ENCODE results near the gene GRIK3.

Gene GRIK3

GRCh38 chr1:36804669-36805314, 229.5 kb downstream of the GRIK3 start:
- Histone ChIP-seq H4K8ac (ENCODE audit: low read depth, low read length) (no peak overlapping the region), H3K14ac (ENCODE audit: low read length) (no peak overlapping the region), H2BK5ac (ENCODE audit: low read depth, low read length, poor library complexity) (no peak overlapping the region), H3K27me3 (ENCODE audit: insufficient read depth, low read length) (no peaks in the 10 kb centered on the region), H2AK5ac (ENCODE audit: low read length) (no peak overlapping the region), H3K4me3 (ENCODE audit: low read depth, low read length) (no peak overlapping the region), H3K79me1 (ENCODE audit: low read length) (no peaks in the 10 kb centered on the region), H3K36me3 (ENCODE audit: control insufficient read depth in 1 of 2, insufficient read depth in 2 of 2, low read length in 2 of 2) (no peaks in the 10 kb centered on the region), H2BK120ac (ENCODE audit: insufficient read depth, low read length, poor library complexity) (no peak overlapping the region), H3K79me2 (ENCODE audit: control insufficient read depth, insufficient read depth, low read length, poor library complexity) (no peaks in the 10 kb centered on the region), H3K27ac (ENCODE audit: low read depth, low read length) (no peak overlapping the region), H4K91ac (ENCODE audit: low read depth, low read length) (no peak overlapping the region), H3K4me1 (ENCODE audit: control insufficient read depth in 1 of 2, insufficient read depth in 2 of 2, low read length in 2 of 2) (no peaks in the 10 kb centered on the region), H3K4ac (ENCODE audit: low read depth, low read length) (no peak overlapping the region), H3K4me2 (ENCODE audit: low read length) (no peak overlapping the region), H3K9me3 (ENCODE audit: insufficient read depth, low read depth, low read length) (peaks cover 5% of the 10 kb centered on the region), H2AFZ (ENCODE audit: insufficient read depth, low read length, poor library complexity) (no peak overlapping the region), H2BK12ac (ENCODE audit: low read length) (no peak overlapping the region), H3K18ac (ENCODE audit: low read length) (no peak overlapping the region), H3K9ac (ENCODE audit: low read length) (no peak overlapping the region), H4K12ac (ENCODE audit: low read depth, low read length) (no peak overlapping the region), H3K23ac (ENCODE audit: low read length) (no peak overlapping the region)
- no peak for DNase-seq
- WGBS (ENCODE audit: extremely low coverage, insufficient coverage, insufficient read length): no CpG with 5 or more reads among the region's 17 CpGs

- no peak for DNase-seq
- H3K36me3 ChIP-seq (ENCODE audit: control insufficient read depth in 1 of 2, insufficient read depth in 2 of 2, low read length in 2 of 2): no peaks in the 10 kb centered on the region
- no CpG with 5 or more reads among the region's 9 CpGs for WGBS (ENCODE audit: extremely low coverage, insufficient coverage, insufficient read length)
Measured at GRCh38 chr1:36803868-36804570, 230.3 kb downstream of the GRIK3 start.

GRCh38 chr1:36802018-36802417, 232.3 kb downstream of the GRIK3 start:
- Histone ChIP-seq H2BK12ac (ENCODE audit: low read length) (no peak overlapping the region), H3K79me2 (ENCODE audit: control insufficient read depth, insufficient read depth, low read length, poor library complexity) (no peaks in the 10 kb centered on the region), H2BK120ac (ENCODE audit: insufficient read depth, low read length, poor library complexity) (no peak overlapping the region), H2AFZ (ENCODE audit: insufficient read depth, low read length, poor library complexity) (no peak overlapping the region), H4K8ac (ENCODE audit: low read depth, low read length) (no peak overlapping the region), H4K12ac (ENCODE audit: low read depth, low read length) (no peak overlapping the region), H2BK5ac (ENCODE audit: low read depth, low read length, poor library complexity) (no peak overlapping the region), H3K4me1 (ENCODE audit: control insufficient read depth in 1 of 2, insufficient read depth in 2 of 2, low read length in 2 of 2) (no peaks in the 10 kb centered on the region), H3K9me3 (ENCODE audit: insufficient read depth, low read depth, low read length) (peaks cover 5% of the 10 kb centered on the region), H3K14ac (ENCODE audit: low read length) (no peak overlapping the region), H3K79me1 (ENCODE audit: low read length) (no peaks in the 10 kb centered on the region), H3K4me2 (ENCODE audit: low read length) (no peak overlapping the region), H3K4ac (ENCODE audit: low read depth, low read length) (no peak overlapping the region), H3K9ac (ENCODE audit: low read length) (no peak overlapping the region), H3K18ac (ENCODE audit: low read length) (no peak overlapping the region), H3K27me3 (ENCODE audit: insufficient read depth, low read length) (no peaks in the 10 kb centered on the region), H2AK5ac (ENCODE audit: low read length) (no peak overlapping the region), H3K36me3 (ENCODE audit: control insufficient read depth in 1 of 2, insufficient read depth in 2 of 2, low read length in 2 of 2) (no peaks in the 10 kb centered on the region), H3K4me3 (ENCODE audit: low read depth, low read length) (no peak overlapping the region), H3K23ac (ENCODE audit: low read length) (no peak overlapping the region), H4K91ac (ENCODE audit: low read depth, low read length) (no peak overlapping the region), H3K27ac (ENCODE audit: low read depth, low read length) (no peak overlapping the region)
- no peak for DNase-seq
- WGBS (ENCODE audit: extremely low coverage, insufficient coverage, insufficient read length): no CpG with 5 or more reads among the region's 8 CpGs

More at GRCh38 chr1:36803868-36804570, 230.3 kb downstream of the GRIK3 start:
- H3K79me2 ChIP-seq (ENCODE audit: control insufficient read depth, insufficient read depth, low read length, poor library complexity): no peaks in the 10 kb centered on the region
- no peak overlapping the region for H4K91ac ChIP-seq (ENCODE audit: low read depth, low read length)
- no peak overlapping the region for H3K18ac ChIP-seq (ENCODE audit: low read length)
- H3K4me1 ChIP-seq (ENCODE audit: control insufficient read depth in 1 of 2, insufficient read depth in 2 of 2, low read length in 2 of 2): no peaks in the 10 kb centered on the region
- H3K4ac ChIP-seq (ENCODE audit: low read depth, low read length): no peak overlapping the region
- H3K9me3 ChIP-seq (ENCODE audit: insufficient read depth, low read depth, low read length): peaks cover 5% of the 10 kb centered on the region
- H2BK12ac ChIP-seq (ENCODE audit: low read length): no peak overlapping the region
- no peak overlapping the region for H2AK5ac ChIP-seq (ENCODE audit: low read length)
- H3K4me3 ChIP-seq (ENCODE audit: low read depth, low read length): no peak overlapping the region
- H3K9ac ChIP-seq (ENCODE audit: low read length): no peak overlapping the region
- no peak overlapping the region for H4K12ac ChIP-seq (ENCODE audit: low read depth, low read length)
- H3K23ac ChIP-seq (ENCODE audit: low read length): no peak overlapping the region
- H3K14ac ChIP-seq (ENCODE audit: low read length): no peak overlapping the region
- no peak overlapping the region for H3K4me2 ChIP-seq (ENCODE audit: low read length)
- H4K8ac ChIP-seq (ENCODE audit: low read depth, low read length): no peak overlapping the region
- no peaks in the 10 kb centered on the region for H3K27me3 ChIP-seq (ENCODE audit: insufficient read depth, low read length)
- H3K79me1 ChIP-seq (ENCODE audit: low read length): no peaks in the 10 kb centered on the region
- H2BK5ac ChIP-seq (ENCODE audit: low read depth, low read length, poor library complexity): no peak overlapping the region
- H3K27ac ChIP-seq (ENCODE audit: low read depth, low read length): no peak overlapping the region
- no peak overlapping the region for H2BK120ac ChIP-seq (ENCODE audit: insufficient read depth, low read length, poor library complexity)
- no peak overlapping the region for H2AFZ ChIP-seq (ENCODE audit: insufficient read depth, low read length, poor library complexity)

- H3K4me2 ChIP-seq (ENCODE audit: low read length): no peak overlapping the region
- H2BK120ac ChIP-seq (ENCODE audit: insufficient read depth, low read length, poor library complexity): no peak overlapping the region
- no peak overlapping the region for H3K14ac ChIP-seq (ENCODE audit: low read length)
- WGBS (ENCODE audit: extremely low coverage, insufficient coverage, insufficient read length): no CpG with 5 or more reads among the region's 7 CpGs
- no peak overlapping the region for H3K4me3 ChIP-seq (ENCODE audit: low read depth, low read length)
- H2BK12ac ChIP-seq (ENCODE audit: low read length): no peak overlapping the region
- H3K27me3 ChIP-seq (ENCODE audit: insufficient read depth, low read length): no peaks in the 10 kb centered on the region
- no peaks in the 10 kb centered on the region for H3K79me2 ChIP-seq (ENCODE audit: control insufficient read depth, insufficient read depth, low read length, poor library complexity)
- H3K27ac ChIP-seq (ENCODE audit: low read depth, low read length): no peak overlapping the region
- no peak overlapping the region for H4K12ac ChIP-seq (ENCODE audit: low read depth, low read length)
- H3K23ac ChIP-seq (ENCODE audit: low read length): no peak overlapping the region
- peaks cover 9% of the 10 kb centered on the region for H3K9me3 ChIP-seq (ENCODE audit: insufficient read depth, low read depth, low read length)
- H3K79me1 ChIP-seq (ENCODE audit: low read length): no peaks in the 10 kb centered on the region
- H3K4me1 ChIP-seq (ENCODE audit: control insufficient read depth in 1 of 2, insufficient read depth in 2 of 2, low read length in 2 of 2): no peaks in the 10 kb centered on the region
- H2BK5ac ChIP-seq (ENCODE audit: low read depth, low read length, poor library complexity): no peak overlapping the region
- H4K91ac ChIP-seq (ENCODE audit: low read depth, low read length): no peak overlapping the region
- H3K36me3 ChIP-seq (ENCODE audit: control insufficient read depth in 1 of 2, insufficient read depth in 2 of 2, low read length in 2 of 2): no peaks in the 10 kb centered on the region
- H3K18ac ChIP-seq (ENCODE audit: low read length): no peak overlapping the region
- no peak overlapping the region for H3K4ac ChIP-seq (ENCODE audit: low read depth, low read length)
- H2AK5ac ChIP-seq (ENCODE audit: low read length): no peak overlapping the region
- no peak overlapping the region for H2AFZ ChIP-seq (ENCODE audit: insufficient read depth, low read length, poor library complexity)
- H3K9ac ChIP-seq (ENCODE audit: low read length): no peak overlapping the region
- DNase-seq: no peak
- no peak overlapping the region for H4K8ac ChIP-seq (ENCODE audit: low read depth, low read length)
Measured at GRCh38 chr1:36797761-36798160, 236.6 kb downstream of the GRIK3 start.
